AG04449 (cell line): Measurements from ENCODE around the gene DIPK1B.
"Not testable (repeated sequence)": the region's sequence is repeated elsewhere in the genome, so short reads cannot be mapped to it uniquely, and the experiment has no call there.

Source experiments
- CTCF ChIA-PET: fragments of 350-600 bp; formaldehyde crosslinking; extraction: SDS; loops from one replicate; lab custom pipeline; 2021; ENCODE audit warnings: antibody characterized with exemption; lab: Yijun Ruan, JAX
- POLR2A ChIA-PET: fragments of 400-600, 350-600 bp; formaldehyde crosslinking; extraction: SDS; loops from one replicate; lab custom pipeline; 2020; ENCODE audit warnings: antibody characterized with exemption, inconsistent platforms; lab: Yijun Ruan, JAX
- DNase-seq: peaks from one replicate; pipeline ENCODE4 v3.0.0-alpha.2; 2010; ENCODE audit warnings: low read depth, low spot score
- H3K4me3 ChIP-seq: 2 replicates; pipeline ENCODE4 v1.5.1; 2011; ENCODE audit warnings: low read depth, mild to moderate bottlenecking, control low read depth, low read length
- CTCF ChIP-seq: IDR thresholded peaks from one replicate; pipeline ENCODE4 v1.5.1; 2011; ENCODE audit warnings: mild to moderate bottlenecking, moderate library complexity, low read length, control low read depth, inconsistent platforms; ENCODE audit not compliant: insufficient read depth; ENCODE audit errors: missing control alignments

DIPK1B gene

GRCh38 chr9:136698635-136699246 lies 13.6 kb upstream of the DIPK1B start:
- TF ChIP-seq CTCF = no peak

GRCh38 chr9:136700304-136700703 lies 12.1 kb upstream of the DIPK1B start:
- no peak for TF ChIP-seq CTCF
- no peak overlapping the region for H3K4me3 ChIP-seq
- DNase-seq = no peak
- ChIA-PET CTCF (no interaction called here), POLR2A (interaction anchor here (0.5 kb wide), 1 partner anchor 11 kb away, joined by 3 read pairs; no protein-coding TSS in a partner anchor)

More at GRCh38 chr9:136698635-136699246, 13.6 kb upstream of the DIPK1B start:
- POLR2A ChIA-PET = interaction anchor here (1.5 kb wide), 1 partner anchor 29 kb away, joined by 6 read pairs; no protein-coding TSS in a partner anchor
- H3K4me3 ChIP-seq = no peak overlapping the region
- DNase-seq = no peak
- CTCF ChIA-PET = interaction anchor here (0.7 to 1.5 kb wide), 4 partner anchors 9 to 35 kb away, joined by 3 to 6 read pairs (median 5); no protein-coding TSS in a partner anchor

DNA sequence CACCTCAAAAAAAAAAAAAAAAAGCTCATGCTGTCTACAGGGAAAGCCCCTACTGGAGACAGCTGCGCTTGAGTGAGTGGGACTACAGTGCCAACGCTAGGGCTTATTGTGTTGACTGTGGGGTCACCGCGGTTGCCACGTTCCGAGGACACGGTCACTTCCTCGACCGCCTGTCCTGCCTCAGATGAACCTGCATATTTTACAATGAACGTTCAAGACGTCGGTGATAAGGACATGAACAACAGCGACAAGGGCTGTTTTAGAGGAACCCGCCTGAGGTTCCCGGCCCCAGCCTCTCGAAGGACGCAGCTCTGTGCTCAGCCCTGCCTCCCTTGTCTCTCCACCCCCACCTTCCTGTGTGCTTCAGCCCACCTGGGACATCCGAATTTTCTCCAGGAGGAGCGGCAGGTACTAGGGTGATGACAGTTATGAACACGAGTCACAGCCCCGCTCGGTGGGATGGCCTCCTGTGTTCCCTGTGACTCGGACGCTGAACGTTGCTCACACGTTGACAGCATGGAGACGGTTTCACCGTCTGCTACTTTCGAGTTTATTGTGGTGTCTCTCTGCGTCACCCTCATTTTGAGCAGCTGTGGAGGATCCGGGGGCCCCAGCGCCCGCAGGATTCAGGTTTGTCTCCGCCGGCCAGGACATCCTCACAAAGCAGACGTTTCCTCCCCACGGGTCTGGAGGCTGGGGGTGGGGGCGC lies 11.3 kb upstream of the DIPK1B start:
- DNase-seq = no peak
- POLR2A ChIA-PET = no interaction called here
- no peak for TF ChIP-seq CTCF
- CTCF ChIA-PET = no interaction called here
- no peak overlapping the region for H3K4me3 ChIP-seq

DNA sequence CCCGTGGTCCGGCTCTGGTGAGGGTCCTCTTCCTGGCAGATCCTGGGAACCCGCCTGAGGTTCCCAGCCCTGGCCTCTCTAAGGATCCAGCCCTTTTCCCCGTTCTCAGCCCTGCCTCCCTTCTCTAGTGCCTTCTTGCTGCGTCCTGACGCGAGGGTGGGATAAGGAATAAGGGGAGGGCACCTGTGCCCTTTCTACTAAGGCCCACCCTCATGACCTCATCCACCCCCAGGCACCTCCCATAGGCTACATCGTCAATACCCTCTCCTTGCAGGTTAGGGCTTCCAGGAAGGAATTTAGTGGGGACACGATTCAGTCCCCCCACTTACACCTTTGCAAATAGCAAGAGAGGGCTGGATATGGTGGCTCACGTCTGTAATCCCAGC lies 10.7 kb upstream of the DIPK1B start:
- no peak for TF ChIP-seq CTCF
- POLR2A ChIA-PET = no interaction called here
- CTCF ChIA-PET = no interaction called here
- no peak overlapping the region for H3K4me3 ChIP-seq
- DNase-seq = no peak

GRCh38 chr9:136703276-136703860 lies 9.0 kb upstream of the DIPK1B start:
- POLR2A ChIA-PET = no interaction called here
- no peak for DNase-seq
- no peak for TF ChIP-seq CTCF
- H3K4me3 ChIP-seq = no peak overlapping the region
- CTCF ChIA-PET = interaction anchor here (1.2 to 1.4 kb wide), 2 partner anchors 8 kb away, joined by 3 to 4 read pairs; no protein-coding TSS in a partner anchor

GRCh38 chr9:136704741-136705140 lies 7.6 kb upstream of the DIPK1B start:
- CTCF ChIA-PET, POLR2A ChIA-PET, H3K4me3 ChIP-seq, DNase-seq: not testable (repeated sequence)
